HCT116 (cell line): ENCODE data around the gene TEP1. TPM values are rescaled to one million over a fixed set of nuclear protein-coding genes. Genes with fewer than 3 reads are reported as not detected.

Experiments
- ATAC-seq: fragments of 200-7000 bp; cut with Tn5 transposase; 2 replicates; pipeline ENCODE4 v1.9.1; 2020; ENCODE audit warnings: mild to moderate bottlenecking, moderate library complexity
- BruUV-seq: library from RNA; stranded (reverse); fragments of 400-500 nt; replicated peaks from 2 replicates; lab custom pipeline; 2021; lab: Mats Ljungman, UMichigan
- CTCF ChIA-PET: fragments of 300-600 bp; sonication (Branson Sonifier 250); formaldehyde crosslinking; loops from one replicate; lab custom pipeline; 2021; ENCODE audit warnings: antibody characterized with exemption; lab: Charles Lee
- POLR2A ChIA-PET: fragments of 300-600, 350-600 bp; sonication (Branson Sonifier 250); formaldehyde crosslinking; loops from one replicate; lab custom pipeline; 2021; ENCODE audit warnings: antibody characterized with exemption; lab: Charles Lee
- RAD21 ChIA-PET, 2 experiments: fragments of 300-600 bp; sonication (Branson Sonifier 250); formaldehyde crosslinking; loops; one replicate each; lab custom pipeline; 2023; ENCODE audit warnings: low total read pairs in 2 of 2; ENCODE audit not compliant: uncharacterized antibody in 2 of 2, unreplicated experiment in 2 of 2, low non-redundant PET in 1 of 2; lab: Charles Lee
- DNase-seq: peaks from one replicate; pipeline ENCODE4 v3.0.0-alpha.2; 2010; ENCODE audit warnings: low read depth, low spot score
- H2AFZ ChIP-seq: fragments of 200-600 bp; shearing (Covaris generic), sonication (generic); 2 replicates; pipeline ENCODE4 v1.6.1; 2017; ENCODE audit warnings: low read depth, mixed run types, mixed read lengths, antibody characterized with exemption, low read length; ENCODE audit not compliant: poor library complexity, severe bottlenecking
- H3K27ac ChIP-seq: 2 replicates; pipeline ENCODE4 v1.5.1; 2012; ENCODE audit warnings: low read depth, low read length
- H3K27me3 ChIP-seq: fragments of 200-600 bp; sonication (generic); 2 replicates; pipeline ENCODE4 v1.6.1; 2016; ENCODE audit warnings: mixed run types, low read length, mixed read lengths; ENCODE audit not compliant: insufficient read depth
- H3K36me3 ChIP-seq, 2 experiments: fragments of 200-500 bp in 1 of 2; fragments of 200-600 bp in 1 of 2; sonication (Bioruptor generic) in 1 of 2; sonication (generic) in 1 of 2; 2 replicates each; pipeline versions ENCODE4 v1.5.1 to v1.6.1; 2014 to 2016; ENCODE audit warnings: low read length in 2 of 2, inconsistent platforms in 1 of 2, mixed read lengths in 1 of 2, mixed run types in 1 of 2; ENCODE audit not compliant: insufficient read depth in 2 of 2, control insufficient read depth in 1 of 2
- H3K4me1 ChIP-seq, 2 experiments: fragments of 200-600 bp in 1 of 2; sonication (generic) in 1 of 2; 2 replicates each; pipeline versions ENCODE4 v1.5.1 to v1.6.1; 2012 to 2017; ENCODE audit warnings: low read length in 2 of 2, inconsistent platforms in 1 of 2, mild to moderate bottlenecking in 1 of 2, mixed read lengths in 1 of 2, mixed run types in 1 of 2, moderate library complexity in 1 of 2; ENCODE audit not compliant: insufficient read depth in 2 of 2, control insufficient read depth in 1 of 2
- H3K4me2 ChIP-seq: fragments of 200-600 bp; sonication (generic); 2 replicates; pipeline ENCODE4 v1.6.1; 2017; ENCODE audit warnings: mixed run types, low read length, mixed read lengths
- H3K4me3 ChIP-seq, 2 experiments: fragments of 200-600 bp in 1 of 2; sonication (generic) in 1 of 2; replicated peaks in 1 of 2; 2 replicates each; pipeline ENCODE4 v1.5.1; 2011 to 2016; ENCODE audit warnings: low read length in 2 of 2, control low read depth in 1 of 2, low read depth in 1 of 2, mild to moderate bottlenecking in 1 of 2, mixed read lengths in 1 of 2, mixed run types in 1 of 2
- H3K79me2 ChIP-seq: fragments of 200-600 bp; sonication (generic); 2 replicates; pipeline ENCODE4 v1.6.1; 2017; ENCODE audit warnings: mild to moderate bottlenecking, mixed run types, low read length, moderate library complexity, mixed read lengths; ENCODE audit not compliant: insufficient read depth
- H3K9ac ChIP-seq: fragments of 200-600 bp; sonication (generic); 2 replicates; pipeline ENCODE4 v1.6.1; 2016; ENCODE audit warnings: low read length, mixed read lengths
- H3K9me2 ChIP-seq: fragments of 200-600 bp; sonication (generic), shearing (Covaris generic); 2 replicates; pipeline ENCODE4 v1.6.1; 2017; ENCODE audit warnings: mixed run types, mild to moderate bottlenecking, moderate library complexity; ENCODE audit not compliant: insufficient read depth
- H3K9me3 ChIP-seq, 2 experiments: fragments of 200-500 bp in 1 of 2; fragments of 200-600 bp in 1 of 2; sonication (Bioruptor generic) in 1 of 2; sonication (generic) in 1 of 2; 2 replicates each; pipeline ENCODE4 v1.6.1; 2014 to 2017; ENCODE audit warnings: low read length in 2 of 2, mixed read lengths in 2 of 2, inconsistent platforms in 1 of 2, low read depth in 1 of 2, mild to moderate bottlenecking in 1 of 2, mixed run types in 1 of 2, moderate library complexity in 1 of 2; ENCODE audit not compliant: control insufficient read depth in 1 of 2, insufficient read depth in 1 of 2
- H4K20me1 ChIP-seq: fragments of 200-600 bp; sonication (generic), shearing (Covaris generic); 2 replicates; pipeline ENCODE4 v1.6.1; 2017; ENCODE audit warnings: mixed run types, mild to moderate bottlenecking, moderate library complexity; ENCODE audit not compliant: insufficient read depth
- ATF3 ChIP-seq: IDR thresholded peaks from 2 replicates; pipeline ENCODE4 v1.6.1; 2012
- CBX3 ChIP-seq: IDR thresholded peaks from 2 replicates; pipeline ENCODE4 v1.6.1; 2012; ENCODE audit warnings: low read depth
- CEBPB ChIP-seq: IDR thresholded peaks from 2 replicates; pipeline ENCODE4 v1.6.1; 2012; ENCODE audit warnings: low read depth
- EGR1 ChIP-seq: IDR thresholded peaks from 2 replicates; pipeline ENCODE4 v1.6.1; 2012; ENCODE audit warnings: low read depth
- ELF1 ChIP-seq: IDR thresholded peaks from 2 replicates; pipeline ENCODE4 v1.6.1; 2012; ENCODE audit warnings: low read depth, borderline replicate concordance
- EZH2phosphoT487 ChIP-seq: fragments of 200-600 bp; IDR thresholded peaks from 2 replicates; pipeline ENCODE4 v1.6.1; 2018; ENCODE audit warnings: antibody characterized with exemption, borderline replicate concordance
- FOSL1 ChIP-seq: IDR thresholded peaks from 2 replicates; pipeline ENCODE4 v1.6.1; 2012; ENCODE audit warnings: low read depth
- JUND ChIP-seq: IDR thresholded peaks from 2 replicates; pipeline ENCODE4 v1.6.1; 2012
- REST ChIP-seq: IDR thresholded peaks from 2 replicates; pipeline ENCODE4 v1.6.1; 2012; ENCODE audit warnings: low read depth
- ZBTB33 ChIP-seq: IDR thresholded peaks from 2 replicates; pipeline ENCODE4 v1.6.1; 2011; ENCODE audit warnings: mild to moderate bottlenecking, low read length, moderate library complexity; ENCODE audit not compliant: insufficient replicate concordance; ENCODE audit errors: extremely low read depth
- intact Hi-C: fragments of 100-400 bp; cut with micrococcal nuclease; formaldehyde crosslinking; loops from 2 replicates; pipeline ENCODE4 v1.10.0; 2022
- total RNA-seq: library from RNA; stranded (reverse); gene quantifications from one replicate; pipeline ENCODE4 v1.2.1, GENCODE V29; 2021; ENCODE audit not compliant: unreplicated experiment

Gene TEP1
- total RNA-seq, 1 experiment from 2014 or later = 22.4 TPM

GRCh38 chr14:20456971-20457370, 43.7 kb upstream of the TEP1 start:
- H3K27me3 ChIP-seq = no peaks in the 10 kb centered on the region
- TF ChIP-seq ATF3 = no peak
- no peak for TF ChIP-seq REST
- TF ChIP-seq CBX3 = no peak
- no peak for TF ChIP-seq ELF1
- TF ChIP-seq ZBTB33 = no peak
- no peak for TF ChIP-seq EGR1
- no peak for TF ChIP-seq EZH2phosphoT487
- no peak for TF ChIP-seq CEBPB
- no peak for TF ChIP-seq FOSL1
- TF ChIP-seq JUND = no peak
- TF ChIP-seq, all 23 proteins: peak for 0
- Histone ChIP-seq H3K4me2 (peak overlapping the region; percentile 94; the same call in 1 of the 2 replicates), H2AFZ (no peak overlapping the region), H3K36me3 (peaks cover 25 to 41% of the 10 kb centered on the region in 2 experiments), H3K9ac (peak overlapping the region; percentile 93; the same call in 1 of the 2 replicates), H3K9me2 (no peaks in the 10 kb centered on the region), H3K27ac (0 out of 2 replicates have a peak overlapping the region, but pooled peaks have one; percentile 2), H3K9me3 (no peaks in the 10 kb centered on the region), H3K4me1 (peaks cover 21 to 29% of the 10 kb centered on the region in 2 experiments), H3K4me3 (no peak overlapping the region), H3K79me2 (peaks cover 65% of the 10 kb centered on the region), H4K20me1 (no peaks in the 10 kb centered on the region)
- ATAC-seq (no peak), DNase-seq (no peak)
- BruUV-seq = no TSS peak
- ChIA-PET POLR2A (no interaction called here), RAD21 (no interaction called here), CTCF (no interaction called here)
- intact Hi-C loops = loop anchor here (1.0 kb wide), 1 partner anchor 114 kb away; the partner anchor contains the start of gene PARP2
